ENCODE results near the gene SYNGR3. TPM values are rescaled to one million over a fixed set of nuclear protein-coding genes. Genes with fewer than 3 reads are reported as not detected.

Gene SYNGR3
- polyA plus RNA-seq, 3 donors: 0.20 to 0.29 TPM; not detected in 1

GRCh38 chr16:1949507-1949906 is 40.3 kb upstream of the SYNGR3 start:
- Histone ChIP-seq H3K36me3 (replicated peaks in 1 of 2; ENCODE audit: control insufficient read depth in 1 of 2, insufficient read depth in 2 of 2, low read length in 2 of 2) (no peaks in the 10 kb centered on the region), H3K4me2 (replicated peaks; ENCODE audit: extremely low read depth, low read length, poor library complexity, severe bottlenecking) (no peak overlapping the region), H4K20me1 (ENCODE audit: insufficient read depth, low read length) (no peaks in the 10 kb centered on the region), H2AFZ (ENCODE audit: insufficient read depth, low read depth, low read length, poor library complexity, severe bottlenecking) (no peak overlapping the region), H3K4me3 (replicated peaks in 1 of 3; ENCODE audit: low read depth in 2 of 3, low read length in 3 of 3) (no peak overlapping the region), H3K27ac (ENCODE audit: low read depth in 1 of 2, low read length in 2 of 2) (no peak overlapping the region), H3K9ac (ENCODE audit: insufficient read depth, low read length, poor library complexity, severe bottlenecking) (no peak overlapping the region), H3K79me2 (ENCODE audit: insufficient read depth, low read length) (no peaks in the 10 kb centered on the region), H3K4me1 (ENCODE audit: control insufficient read depth in 1 of 2, insufficient read depth in 2 of 2, low read length in 2 of 2) (no peaks in the 10 kb centered on the region), H3K27me3 (ENCODE audit: control insufficient read depth in 2 of 2, insufficient read depth in 2 of 2, low read length in 2 of 2) (no peaks in the 10 kb centered on the region), H3K9me3 (replicated peaks in 1 of 2; ENCODE audit: control insufficient read depth in 1 of 2, insufficient read depth in 1 of 2, low read length in 2 of 2) (no peaks in the 10 kb centered on the region)
- WGBS (ENCODE audit: insufficient coverage): 100% methylated on average over 4 of the region's 11 CpGs
- peaks cover 2 to 13% (median 8%) of the 10 kb centered on the region in 3 donors for H3K27me3 Mint-ChIP-seq (ENCODE audit: low read depth in 3 of 3)
- H3K36me3 Mint-ChIP-seq: no peaks in the 10 kb centered on the region
- DNase-seq: no peak
- no peaks in the 10 kb centered on the region for H3K4me1 Mint-ChIP-seq
- H3K27ac Mint-ChIP-seq: no peak overlapping the region
- no peaks in the 10 kb centered on the region for H3K9me3 Mint-ChIP-seq
- no peak overlapping the region for H3K4me3 Mint-ChIP-seq
- intact Hi-C loops (cut with micrococcal nuclease): loop anchor here in 1 of 2 donors (10.0 kb wide), 1 partner anchor 205 kb away; the partner anchor contains the start of gene TRAF7
- TF ChIP-seq CTCF (IDR thresholded peaks at IDR 0.05): no peak

- Histone ChIP-seq H3K79me2 (ENCODE audit: insufficient read depth, low read length) (no peaks in the 10 kb centered on the region), H3K9me3 (replicated peaks in 1 of 2; ENCODE audit: control insufficient read depth in 1 of 2, insufficient read depth in 1 of 2, low read length in 2 of 2) (no peaks in the 10 kb centered on the region), H3K27ac (ENCODE audit: low read depth in 1 of 2, low read length in 2 of 2) (no peak overlapping the region), H3K4me2 (replicated peaks; ENCODE audit: extremely low read depth, low read length, poor library complexity, severe bottlenecking) (no peak overlapping the region), H3K4me1 (ENCODE audit: control insufficient read depth in 1 of 2, insufficient read depth in 2 of 2, low read length in 2 of 2) (no peaks in the 10 kb centered on the region), H4K20me1 (ENCODE audit: insufficient read depth, low read length) (no peaks in the 10 kb centered on the region), H2AFZ (ENCODE audit: insufficient read depth, low read depth, low read length, poor library complexity, severe bottlenecking) (no peak overlapping the region), H3K9ac (ENCODE audit: insufficient read depth, low read length, poor library complexity, severe bottlenecking) (no peak overlapping the region), H3K27me3 (ENCODE audit: control insufficient read depth in 2 of 2, insufficient read depth in 2 of 2, low read length in 2 of 2) (no peaks in the 10 kb centered on the region), H3K36me3 (replicated peaks in 1 of 2; ENCODE audit: control insufficient read depth in 1 of 2, insufficient read depth in 2 of 2, low read length in 2 of 2) (no peaks in the 10 kb centered on the region), H3K4me3 (replicated peaks in 1 of 3; ENCODE audit: low read depth in 2 of 3, low read length in 3 of 3) (no peak overlapping the region)
- 76% methylated on average over 6 of the region's 7 CpGs for WGBS (ENCODE audit: insufficient coverage)
- no peak overlapping the region for H3K27ac Mint-ChIP-seq
- H3K4me3 Mint-ChIP-seq: no peak overlapping the region
- DNase-seq: no peak
- no peaks in the 10 kb centered on the region for H3K36me3 Mint-ChIP-seq
- H3K9me3 Mint-ChIP-seq: no peaks in the 10 kb centered on the region
- no peak for TF ChIP-seq CTCF (IDR thresholded peaks at IDR 0.05)
- intact Hi-C loops (cut with micrococcal nuclease): no loop called here
- no peaks in the 10 kb centered on the region for H3K4me1 Mint-ChIP-seq
- peaks cover 4 to 15% (median 12%) of the 10 kb centered on the region in 3 donors for H3K27me3 Mint-ChIP-seq (ENCODE audit: low read depth in 3 of 3)
Measured at GRCh38 chr16:1950047-1950446, 39.7 kb upstream of the SYNGR3 start.

All from CD14-positive monocyte (primary cell).